ENCODE results near the gene GLS. TPM values are rescaled to one million over a fixed set of nuclear protein-coding genes. Genes with fewer than 3 reads are reported as not detected.

GLS gene
- total and polyA plus RNA-seq, 7 donors = 6.9 to 30.6 (median 26.7) TPM

DNA sequence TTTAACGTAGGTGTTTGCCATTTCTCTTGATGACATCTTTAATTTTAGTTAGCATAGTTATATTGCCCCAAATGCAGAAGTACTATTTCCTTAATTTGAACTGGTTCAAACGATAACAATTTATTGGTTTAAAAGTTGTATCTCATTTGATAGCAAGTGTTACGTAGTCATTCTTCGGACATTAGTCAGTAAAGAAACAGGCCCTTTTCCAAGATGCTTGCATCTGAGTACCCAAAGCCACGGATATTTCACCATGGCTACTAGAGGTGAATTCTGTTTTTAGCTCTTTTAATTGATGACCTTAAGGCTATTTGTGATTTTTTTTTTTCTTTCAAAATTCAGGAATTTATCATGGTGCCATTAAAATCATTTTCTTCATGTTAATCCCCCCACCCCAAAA is 32.1 kb downstream of the GLS start:
- no peaks in the 10 kb centered on the region for H3K4me1 ChIP-seq
- intact Hi-C loops (cut with DNase I) = no loop called here
- no peaks in the 10 kb centered on the region for H3K27me3 ChIP-seq (ENCODE audit: insufficient read depth in 3 of 3, low read length in 2 of 3)
- 88 to 92% (median 91%) methylated on average over 5 of the region's 5 CpGs for WGBS, 3 donors
- H3K36me3 ChIP-seq (ENCODE audit: insufficient read depth in 1 of 2, low read depth in 1 of 2) = peaks cover 2 to 66% of the 10 kb centered on the region in 2 donors
- no peak for ATAC-seq
- no peaks in the 10 kb centered on the region for H3K9me3 ChIP-seq
- no peak overlapping the region for H3K27ac ChIP-seq
- no peak overlapping the region for H3K4me3 ChIP-seq
- DNase-seq = no peak
- TF ChIP-seq, protein P1, sequence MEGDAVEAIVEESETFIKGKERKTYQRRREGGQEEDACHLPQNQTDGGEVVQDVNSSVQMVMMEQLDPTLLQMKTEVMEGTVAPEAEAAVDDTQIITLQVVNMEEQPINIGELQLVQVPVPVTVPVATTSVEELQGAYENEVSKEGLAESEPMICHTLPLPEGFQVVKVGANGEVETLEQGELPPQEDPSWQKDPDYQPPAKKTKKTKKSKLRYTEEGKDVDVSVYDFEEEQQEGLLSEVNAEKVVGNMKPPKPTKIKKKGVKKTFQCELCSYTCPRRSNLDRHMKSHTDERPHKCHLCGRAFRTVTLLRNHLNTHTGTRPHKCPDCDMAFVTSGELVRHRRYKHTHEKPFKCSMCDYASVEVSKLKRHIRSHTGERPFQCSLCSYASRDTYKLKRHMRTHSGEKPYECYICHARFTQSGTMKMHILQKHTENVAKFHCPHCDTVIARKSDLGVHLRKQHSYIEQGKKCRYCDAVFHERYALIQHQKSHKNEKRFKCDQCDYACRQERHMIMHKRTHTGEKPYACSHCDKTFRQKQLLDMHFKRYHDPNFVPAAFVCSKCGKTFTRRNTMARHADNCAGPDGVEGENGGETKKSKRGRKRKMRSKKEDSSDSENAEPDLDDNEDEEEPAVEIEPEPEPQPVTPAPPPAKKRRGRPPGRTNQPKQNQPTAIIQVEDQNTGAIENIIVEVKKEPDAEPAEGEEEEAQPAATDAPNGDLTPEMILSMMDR (IDR thresholded peaks at IDR 0.05) = no peak

DNA sequence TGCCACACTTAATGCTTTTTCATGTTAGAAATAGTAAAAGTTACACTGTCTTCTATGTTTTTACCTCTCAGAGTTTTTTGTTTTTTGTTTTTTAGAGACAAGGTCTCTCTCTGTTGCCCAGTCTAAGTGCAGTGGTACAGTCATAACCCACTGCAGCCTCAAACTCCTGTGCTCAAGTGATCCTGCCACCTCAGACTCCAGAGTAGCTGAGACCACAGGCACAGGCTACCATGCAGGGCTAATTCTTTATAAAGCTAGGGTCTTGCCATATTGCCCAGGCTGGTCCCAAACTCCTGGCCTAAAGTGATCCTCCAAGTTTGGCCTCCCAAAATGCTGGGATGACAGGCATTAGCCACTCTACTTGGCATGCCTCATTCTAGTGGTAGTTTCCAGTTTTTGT is 33.1 kb downstream of the GLS start:
- no peak for ATAC-seq

DNA sequence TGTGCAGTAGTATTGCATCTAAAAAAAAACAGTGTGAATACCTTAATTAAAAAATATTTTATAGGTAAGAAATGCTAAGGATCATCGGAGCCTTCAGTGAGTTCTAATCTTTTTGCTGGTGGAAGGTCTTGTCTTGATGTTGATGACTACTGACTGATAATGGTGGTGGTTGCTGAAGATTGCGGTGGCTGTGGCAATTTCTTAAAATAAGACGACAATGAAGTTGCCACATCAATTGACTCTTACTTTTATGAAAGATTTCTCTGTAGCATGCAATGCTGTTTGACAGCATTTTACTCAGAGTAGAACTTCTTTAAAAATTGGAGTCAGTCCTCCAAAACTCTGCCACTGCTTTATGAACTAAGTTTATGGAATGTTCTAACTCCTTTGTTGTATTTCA is 36.2 kb downstream of the GLS start:
- ATAC-seq (no peak), DNase-seq (no peak)
- Histone ChIP-seq H3K27me3 (ENCODE audit: insufficient read depth in 3 of 3, low read length in 2 of 3) (no peaks in the 10 kb centered on the region), H3K4me1 (no peaks in the 10 kb centered on the region), H3K9me3 (no peaks in the 10 kb centered on the region), H3K4me3 (no peak overlapping the region), H3K27ac (no peak overlapping the region), H3K36me3 (ENCODE audit: insufficient read depth in 1 of 2, low read depth in 1 of 2) (peaks cover 2 to 88% of the 10 kb centered on the region in 2 donors)
- WGBS, 3 donors = 65 to 81% (median 79%) methylated on average over 3 of the region's 3 CpGs
- intact Hi-C loops (cut with DNase I) = no loop called here
- TF ChIP-seq, protein P1 (IDR thresholded peaks at IDR 0.05) = no peak

More for the DNA sequence above, 33.1 kb downstream of the GLS start:
- peaks cover 2 to 70% of the 10 kb centered on the region in 2 donors for H3K36me3 ChIP-seq (ENCODE audit: insufficient read depth in 1 of 2, low read depth in 1 of 2)
- no peak overlapping the region for H3K4me3 ChIP-seq
- intact Hi-C loops (cut with DNase I) = no loop called here
- no peaks in the 10 kb centered on the region for H3K27me3 ChIP-seq (ENCODE audit: insufficient read depth in 3 of 3, low read length in 2 of 3)
- TF ChIP-seq, protein P1 (IDR thresholded peaks at IDR 0.05) = no peak
- no peak overlapping the region for H3K27ac ChIP-seq
- no peak for DNase-seq
- H3K9me3 ChIP-seq = no peaks in the 10 kb centered on the region
- H3K4me1 ChIP-seq = no peaks in the 10 kb centered on the region

DNA sequence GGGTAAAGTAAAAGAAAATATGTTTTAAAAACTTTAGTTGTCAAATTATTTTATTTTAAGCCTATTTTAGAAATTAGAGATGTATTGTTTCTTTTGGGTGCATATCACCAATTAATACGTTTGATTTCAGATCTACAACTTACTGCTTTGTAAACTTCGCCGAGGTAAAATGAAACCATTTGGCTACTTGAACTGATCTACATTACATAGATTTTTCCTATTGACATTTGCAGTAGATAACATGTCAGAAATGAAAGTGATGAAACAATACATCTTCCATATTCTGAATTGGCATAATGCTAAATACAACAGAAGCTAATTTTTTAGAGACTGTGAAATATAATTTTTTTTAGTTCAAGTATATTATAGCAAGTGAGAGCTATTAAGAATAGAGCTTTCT is 39.5 kb downstream of the GLS start:
- H3K27ac ChIP-seq = no peak overlapping the region
- peaks cover 7 to 96% of the 10 kb centered on the region in 2 donors for H3K36me3 ChIP-seq (ENCODE audit: insufficient read depth in 1 of 2, low read depth in 1 of 2)
- H3K4me1 ChIP-seq = no peaks in the 10 kb centered on the region
- H3K4me3 ChIP-seq = no peak overlapping the region
- DNase-seq = no peak
- intact Hi-C loops (cut with DNase I) = no loop called here
- ATAC-seq = no peak
- TF ChIP-seq, protein P1 (IDR thresholded peaks at IDR 0.05) = no peak
- WGBS, 3 donors = 87 to 95% (median 92%) methylated on average over 3 of the region's 3 CpGs
- no peaks in the 10 kb centered on the region for H3K9me3 ChIP-seq
- no peaks in the 10 kb centered on the region for H3K27me3 ChIP-seq (ENCODE audit: insufficient read depth in 3 of 3, low read length in 2 of 3)

DNA sequence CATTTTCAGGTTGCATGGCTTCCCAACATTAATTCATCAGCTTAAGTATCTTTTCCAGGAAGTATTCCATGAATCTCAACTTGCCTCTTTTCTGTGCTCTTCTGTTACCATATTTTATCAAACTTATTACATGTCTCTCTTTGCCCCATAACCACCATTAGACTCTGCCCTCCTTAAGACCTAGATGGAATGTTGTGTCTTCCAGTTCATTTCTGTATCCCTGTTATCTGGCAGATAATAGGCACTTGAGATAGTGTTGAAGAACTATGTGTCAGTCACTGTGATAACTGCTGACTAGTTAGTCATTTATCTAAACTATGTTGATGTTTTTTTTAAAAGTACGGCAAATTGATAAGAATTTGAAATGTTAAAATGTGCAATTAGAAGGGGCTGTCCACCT is 41.8 kb downstream of the GLS start:
- Histone ChIP-seq H3K4me3 (no peak overlapping the region), H3K4me1 (no peaks in the 10 kb centered on the region), H3K9me3 (no peaks in the 10 kb centered on the region), H3K27me3 (ENCODE audit: insufficient read depth in 3 of 3, low read length in 2 of 3) (no peaks in the 10 kb centered on the region), H3K36me3 (ENCODE audit: insufficient read depth in 1 of 2, low read depth in 1 of 2) (peaks cover 7 to 96% of the 10 kb centered on the region in 2 donors), H3K27ac (no peak overlapping the region)
- DNase-seq (no peak), ATAC-seq (no peak)
- 93 to 100% (median 95%) methylated on average over 1 of the region's 1 CpG for WGBS, 3 donors
- intact Hi-C loops (cut with DNase I) = no loop called here
- TF ChIP-seq, protein P1 (IDR thresholded peaks at IDR 0.05) = no peak

All from psoas muscle (tissue), 8 donors.